Stimulated activated CD4-positive, alpha-beta T cell treated with anti-CD3 and anti-CD28 coated beads, TNF-alpha, amount 100 ng/mL, for 1 hour (primary cell): ENCODE data around the gene TEAD1.

Source experiments
- DNase-seq, 3 donors: peaks; one replicate each; pipeline ENCODE4 v3.0.0-alpha.2; 2020; ENCODE audit warnings: low read depth in 3 of 3, low spot score in 1 of 3

The TEAD1 gene

DNA sequence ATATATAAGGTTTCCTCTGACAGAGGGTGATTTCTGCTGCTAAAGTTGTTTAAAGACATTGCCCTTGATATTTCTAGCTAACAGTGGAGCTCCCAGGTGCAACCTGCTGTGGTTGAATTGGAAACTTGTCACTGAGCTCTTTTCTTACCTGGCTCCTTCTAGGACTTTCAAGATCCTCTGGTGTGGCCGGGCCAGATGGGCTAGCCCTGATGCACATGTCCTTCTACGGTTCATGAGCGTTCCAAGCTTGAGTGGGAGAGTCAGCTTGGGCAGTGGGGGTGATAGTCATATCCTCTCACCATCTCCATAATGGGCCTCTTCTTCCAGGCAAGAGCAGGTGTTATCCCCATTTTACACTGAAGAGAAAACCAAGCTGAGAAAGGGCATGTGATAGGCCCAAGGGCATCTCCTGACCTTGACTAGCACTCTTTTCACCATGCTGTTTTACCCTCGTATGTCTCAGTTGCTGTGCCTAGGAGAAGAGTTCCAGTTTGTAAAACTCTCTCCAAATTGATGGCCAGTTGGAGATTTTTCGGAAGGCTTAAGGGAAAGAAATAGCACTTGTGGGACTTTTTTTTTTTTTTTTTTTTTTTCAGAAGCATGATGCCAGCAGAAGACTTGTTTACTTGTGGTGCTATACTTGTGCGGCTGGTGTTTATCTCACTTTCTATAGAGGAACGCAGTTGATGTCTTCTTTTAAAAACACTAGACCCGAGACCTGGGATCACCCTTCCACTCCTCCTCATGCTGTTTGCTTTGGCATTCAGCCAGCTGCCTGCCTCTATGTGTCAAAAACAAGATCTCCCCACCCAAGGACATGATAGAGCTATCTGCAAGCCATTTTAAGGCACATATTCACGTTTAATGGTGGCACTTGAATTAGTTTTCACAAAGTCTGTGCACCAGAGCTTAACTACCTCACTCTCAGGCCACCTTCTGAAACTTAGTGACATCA, 32.6 kb downstream of the TEAD1 start:
- no peak for DNase-seq

DNA sequence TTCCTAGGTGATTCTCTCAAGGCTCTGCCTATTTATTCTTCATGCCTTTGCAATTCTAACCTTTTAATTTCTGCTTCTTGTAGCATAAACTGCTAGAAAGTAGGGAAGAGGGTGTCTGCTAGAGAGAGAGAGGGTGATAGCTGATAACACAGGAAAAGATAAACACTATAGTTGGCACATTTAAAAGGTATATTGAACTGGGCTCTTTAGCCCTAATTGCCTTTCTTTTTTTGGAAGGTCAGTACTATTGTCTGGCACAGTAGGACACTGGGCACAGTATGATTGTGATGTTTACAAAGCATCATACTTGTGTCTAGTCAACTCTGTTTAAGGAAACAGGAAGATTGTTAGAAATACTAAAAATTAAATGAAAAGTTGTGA, 33.3 kb downstream of the TEAD1 start:
- no peak for DNase-seq

DNA sequence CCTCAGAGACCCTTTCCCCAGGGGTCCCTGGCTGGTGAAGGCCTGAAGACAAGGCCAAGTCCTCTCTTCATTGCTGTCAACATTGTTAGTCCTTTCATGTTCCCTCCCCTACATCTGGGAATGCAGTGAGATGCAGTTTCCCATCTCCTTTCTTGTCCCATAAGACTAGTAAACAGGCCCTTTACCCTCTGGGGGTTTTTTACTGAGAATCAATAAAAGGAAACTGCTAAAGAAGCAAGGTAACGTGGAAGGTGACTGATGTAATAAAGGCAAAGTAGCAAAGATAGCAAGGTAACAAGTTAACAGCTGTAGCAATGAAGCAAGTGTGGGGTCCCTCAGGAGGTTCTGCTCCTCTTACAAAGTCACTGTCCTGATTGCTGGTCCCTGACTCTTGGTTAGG, 37.3 kb downstream of the TEAD1 start:
- no peak for DNase-seq

DNA sequence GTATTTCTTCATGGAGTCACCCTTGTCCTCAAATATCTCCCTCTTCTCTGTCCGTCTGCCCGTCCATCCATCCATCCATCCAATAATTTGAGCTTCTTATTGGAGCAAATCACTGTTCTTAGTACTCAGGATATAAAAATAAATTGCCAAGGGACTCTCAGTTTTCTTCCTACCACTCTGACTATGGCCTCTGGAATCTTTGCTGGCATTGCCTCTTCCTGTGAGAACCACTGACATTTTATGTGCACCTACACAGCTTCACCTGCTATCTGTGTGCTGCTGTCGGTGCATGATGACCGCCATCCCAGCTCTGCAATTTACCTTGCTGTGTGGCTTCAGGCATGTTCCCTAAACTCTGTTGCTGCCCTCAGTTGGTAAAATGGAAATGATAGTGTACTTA, 37.9 kb downstream of the TEAD1 start:
- DNase-seq: no peak

- no peak for DNase-seq
Measured at GRCh38 chr11:12715131-12715530, 40.9 kb downstream of the TEAD1 start.

DNA sequence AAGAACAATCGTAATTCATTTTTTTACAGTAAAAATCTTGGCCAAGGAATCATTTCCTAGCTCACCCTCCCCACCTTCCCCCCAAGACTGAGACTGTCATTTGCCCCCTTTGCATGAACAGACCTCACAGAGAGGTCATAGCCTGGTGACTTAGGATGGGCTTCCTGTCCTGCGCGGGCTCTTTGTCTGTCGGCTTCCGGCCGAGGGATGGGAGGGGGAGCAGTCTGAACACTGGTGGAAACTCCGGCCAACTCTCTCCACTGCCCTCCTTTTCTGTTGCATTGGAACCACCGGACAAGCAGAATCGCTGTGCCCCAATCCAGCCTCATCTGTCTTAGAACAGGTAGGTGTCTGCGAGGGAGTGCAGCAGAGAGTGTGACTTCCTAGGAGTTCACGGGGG, 41.7 kb downstream of the TEAD1 start:
- no peak for DNase-seq

GRCh38 chr11:12716816-12717215, 42.6 kb downstream of the TEAD1 start:
- DNase-seq: no peak

DNA sequence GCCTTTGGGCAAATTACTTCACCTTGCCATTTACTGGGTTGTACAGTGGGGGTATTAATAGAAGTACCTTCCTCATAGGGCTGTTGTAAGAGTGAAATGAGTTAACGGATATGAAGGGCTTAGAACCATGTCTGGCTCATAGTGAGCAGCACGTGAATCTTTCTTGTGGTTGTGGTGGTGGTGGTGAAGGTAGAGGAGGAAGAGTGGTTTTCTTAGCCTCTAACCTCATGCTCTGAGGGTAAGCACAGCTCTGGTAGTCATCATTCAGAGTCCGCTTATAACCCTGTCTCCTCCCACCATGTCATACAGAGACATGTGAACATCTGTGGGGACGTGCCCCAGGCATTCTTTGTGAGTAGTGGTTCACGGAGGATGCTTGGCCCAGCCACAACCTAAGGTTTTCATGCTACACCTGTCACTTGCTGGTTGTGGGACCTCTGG, 43.6 kb downstream of the TEAD1 start:
- DNase-seq: peak in 2 of 3 donors; percentile 1

DNA sequence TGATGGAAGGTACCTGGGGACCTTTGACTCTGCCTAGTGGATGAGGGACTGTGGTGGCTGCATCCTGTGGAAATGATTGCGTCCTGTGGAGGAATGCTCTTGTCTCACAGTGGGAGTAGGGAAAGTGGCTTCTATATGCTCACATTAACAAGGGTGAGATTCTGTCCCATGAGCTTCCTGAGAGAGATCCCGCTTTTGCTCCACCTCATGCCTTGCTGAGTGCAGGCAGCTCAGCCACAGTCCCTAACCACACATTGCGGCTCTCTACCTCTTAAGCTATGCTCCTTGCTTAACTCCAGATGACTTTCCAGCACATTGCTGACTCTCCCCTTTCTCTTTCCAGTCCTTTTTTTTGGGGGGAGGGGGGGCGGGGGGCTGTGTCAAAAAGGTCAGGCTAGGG, 45.0 kb downstream of the TEAD1 start:
- DNase-seq: no peak

- no peak for DNase-seq
Measured at GRCh38 chr11:12721816-12722604, 47.8 kb downstream of the TEAD1 start.

DNA sequence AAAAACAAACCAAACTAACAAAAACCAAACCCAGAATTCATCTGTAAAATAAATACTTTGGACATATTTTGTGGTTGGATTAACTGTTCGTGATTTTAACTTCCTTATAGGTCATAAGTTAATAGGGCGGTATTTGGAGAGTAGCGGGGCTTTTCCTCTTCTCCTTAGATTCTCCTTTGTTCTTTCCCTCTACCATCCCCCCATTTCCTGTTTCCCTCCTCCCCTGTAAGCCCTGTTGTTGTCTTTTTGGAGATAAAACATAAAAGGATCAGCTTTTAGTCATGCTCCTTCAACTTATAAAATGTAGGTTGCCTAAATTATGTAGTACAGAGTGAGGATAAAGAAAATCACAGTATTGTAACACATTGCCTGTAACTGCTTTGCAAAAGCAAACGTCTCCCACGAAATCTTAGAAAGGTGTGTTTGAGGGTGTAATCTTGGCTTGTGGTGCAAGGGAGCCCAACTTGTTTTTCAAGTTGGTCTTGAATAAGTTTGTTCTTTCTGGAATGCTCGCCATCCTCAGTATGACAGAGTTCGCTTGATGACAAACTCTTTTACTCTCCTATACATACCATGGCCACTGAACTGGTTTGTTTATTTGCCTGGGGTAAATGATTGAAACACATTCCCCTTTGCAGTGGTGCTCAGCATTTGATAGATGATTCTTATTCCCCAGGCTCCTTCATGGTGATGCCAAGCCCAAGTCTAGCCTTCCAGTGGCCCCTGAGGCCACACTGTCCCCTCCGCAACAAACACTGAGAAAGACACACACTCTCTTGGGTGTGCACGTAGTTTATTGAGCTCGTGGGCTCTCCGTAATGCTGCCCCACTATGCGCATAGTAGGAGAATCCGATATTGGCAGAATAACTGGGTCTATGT, 49.4 kb downstream of the TEAD1 start:
- DNase-seq: no peak

DNA sequence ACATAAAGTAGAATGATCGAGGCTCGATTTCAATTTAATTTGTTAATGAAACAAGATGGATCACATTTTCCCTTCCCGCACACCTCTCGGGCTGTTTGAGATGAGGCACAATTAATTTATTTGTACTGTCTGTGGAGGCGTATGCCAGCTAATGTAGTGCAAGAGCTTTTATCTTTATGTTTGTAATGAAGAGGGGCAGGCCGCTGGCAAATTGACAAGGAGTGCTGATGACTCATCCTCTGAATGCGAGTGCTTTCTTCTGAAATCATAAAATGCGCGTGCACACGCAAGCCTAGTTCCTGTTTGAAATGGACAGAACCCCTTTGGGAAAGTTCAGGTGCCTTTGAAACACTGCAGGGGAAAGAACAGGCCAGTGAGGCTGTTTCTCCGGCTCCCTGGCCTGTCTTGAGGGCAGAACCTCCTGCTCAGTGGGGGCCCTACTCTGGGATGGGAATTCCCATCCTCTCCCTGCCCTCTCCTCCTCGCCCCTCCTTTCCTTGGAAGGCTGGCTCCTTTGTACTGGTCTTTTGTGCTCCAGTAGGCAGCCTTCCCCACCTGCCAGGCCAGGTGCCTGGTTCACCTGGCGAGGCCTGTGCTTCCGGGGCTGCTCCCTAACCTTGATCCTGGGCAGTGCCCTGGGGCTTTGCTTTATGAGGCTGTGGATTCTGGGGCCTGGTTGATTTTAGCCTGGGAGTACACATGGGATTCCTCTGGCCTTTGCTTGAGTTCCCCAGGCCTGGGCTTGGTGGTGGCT, 50.3 kb downstream of the TEAD1 start:
- no peak for DNase-seq

- no peak for DNase-seq
Measured at GRCh38 chr11:12725055-12725862, 51.0 kb downstream of the TEAD1 start.

GRCh38 chr11:12725863-12726682, 51.9 kb downstream of the TEAD1 start:
- DNase-seq: no peak

DNA sequence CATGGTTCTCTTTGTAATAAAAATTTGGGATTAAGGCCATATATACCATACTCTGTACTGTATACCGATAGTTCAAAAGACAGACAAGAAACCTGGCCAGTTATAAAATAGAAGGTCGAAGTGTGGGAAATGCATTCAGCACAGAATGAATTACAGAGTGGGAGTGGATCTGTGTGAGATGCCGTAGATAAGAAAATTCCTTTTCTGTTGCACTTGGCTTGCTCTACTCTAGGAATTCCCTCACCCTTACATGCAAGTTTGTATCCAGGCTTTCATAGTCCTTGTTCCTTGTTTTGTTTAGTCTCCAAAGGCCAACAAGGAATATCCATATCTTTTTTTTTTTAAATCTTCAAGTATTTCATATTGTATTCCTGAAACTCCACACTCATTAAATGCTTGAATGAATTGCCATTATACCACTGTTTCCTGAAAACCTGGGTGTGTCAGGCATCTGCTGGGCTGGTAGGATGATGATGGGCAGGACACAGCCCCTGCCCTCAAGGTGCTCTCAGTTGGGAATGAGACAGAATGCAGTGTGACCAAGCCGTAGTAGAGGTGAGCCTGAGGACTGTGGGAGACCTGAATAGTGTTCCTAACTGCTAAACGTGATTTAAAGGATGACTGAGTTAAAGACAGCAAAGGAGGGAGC, 53.5 kb downstream of the TEAD1 start:
- no peak for DNase-seq

DNA sequence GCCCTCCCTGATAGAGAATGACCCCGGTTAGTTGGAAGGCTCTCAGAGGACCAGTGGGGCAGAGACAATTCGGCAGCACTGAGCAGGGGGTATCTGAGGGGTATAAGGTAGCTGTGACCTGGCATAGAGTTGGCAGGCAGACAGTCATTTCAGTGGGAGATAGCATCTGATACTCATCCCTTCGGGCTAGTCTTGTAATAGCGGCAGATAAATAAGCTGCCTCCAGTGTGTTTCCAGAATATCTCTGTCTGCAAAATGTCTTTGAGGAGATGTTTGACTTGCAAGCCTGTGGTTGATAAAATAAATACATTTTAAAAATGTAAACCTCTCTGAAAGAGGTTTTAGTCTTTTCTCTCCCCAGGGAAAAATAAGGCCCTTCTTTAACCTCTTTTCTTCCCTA, 54.2 kb downstream of the TEAD1 start:
- DNase-seq: no peak

DNA sequence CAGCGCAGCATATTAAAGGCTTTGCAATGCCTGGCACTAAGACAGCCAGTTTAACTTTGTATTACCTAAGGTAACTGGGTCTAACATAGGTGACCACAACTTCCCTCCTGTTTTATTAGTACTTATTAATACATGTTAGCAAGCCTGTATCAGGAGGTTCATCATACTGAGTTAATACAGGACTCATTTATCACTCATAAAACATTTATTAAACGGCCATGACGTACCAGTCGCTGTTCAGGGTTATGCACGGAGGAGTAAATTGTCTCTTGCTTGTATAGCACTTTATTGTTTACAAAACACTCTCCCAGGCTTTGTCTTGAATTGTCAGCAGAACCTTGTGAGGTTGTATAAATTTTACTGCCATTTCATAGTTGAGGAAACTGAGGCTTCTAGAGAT, 55.7 kb downstream of the TEAD1 start:
- DNase-seq: no peak

DNA sequence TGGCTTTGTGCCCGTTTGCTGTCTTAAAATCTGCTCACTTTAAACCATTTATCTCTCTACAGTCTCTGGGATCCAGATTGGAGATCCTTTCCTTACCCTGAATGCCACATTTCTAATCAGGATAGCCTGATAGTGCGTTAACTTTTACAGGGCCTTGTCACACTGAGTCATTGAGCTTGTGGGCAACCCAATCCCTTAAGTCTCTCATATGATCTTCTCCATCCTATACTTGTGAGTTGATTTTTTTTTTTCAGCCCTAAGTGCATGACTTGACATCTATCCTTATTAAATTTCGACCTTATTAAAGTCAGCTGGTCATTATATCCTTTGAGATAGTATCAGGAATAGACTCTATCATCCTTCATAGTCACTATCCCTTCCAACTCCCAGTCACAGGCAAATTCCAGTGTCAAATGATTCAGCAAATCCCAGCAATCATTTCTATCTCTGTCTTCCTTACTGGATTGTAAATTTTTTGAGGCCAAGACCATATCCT, 57.7 kb downstream of the TEAD1 start:
- DNase-seq: no peak
